ENCODE data around the gene C12orf76. TPM values are rescaled to one million over a fixed set of nuclear protein-coding genes. Genes with fewer than 3 reads are reported as not detected.

C12orf76 gene
- total RNA-seq, 1 donor = 16.2 TPM

DNA sequence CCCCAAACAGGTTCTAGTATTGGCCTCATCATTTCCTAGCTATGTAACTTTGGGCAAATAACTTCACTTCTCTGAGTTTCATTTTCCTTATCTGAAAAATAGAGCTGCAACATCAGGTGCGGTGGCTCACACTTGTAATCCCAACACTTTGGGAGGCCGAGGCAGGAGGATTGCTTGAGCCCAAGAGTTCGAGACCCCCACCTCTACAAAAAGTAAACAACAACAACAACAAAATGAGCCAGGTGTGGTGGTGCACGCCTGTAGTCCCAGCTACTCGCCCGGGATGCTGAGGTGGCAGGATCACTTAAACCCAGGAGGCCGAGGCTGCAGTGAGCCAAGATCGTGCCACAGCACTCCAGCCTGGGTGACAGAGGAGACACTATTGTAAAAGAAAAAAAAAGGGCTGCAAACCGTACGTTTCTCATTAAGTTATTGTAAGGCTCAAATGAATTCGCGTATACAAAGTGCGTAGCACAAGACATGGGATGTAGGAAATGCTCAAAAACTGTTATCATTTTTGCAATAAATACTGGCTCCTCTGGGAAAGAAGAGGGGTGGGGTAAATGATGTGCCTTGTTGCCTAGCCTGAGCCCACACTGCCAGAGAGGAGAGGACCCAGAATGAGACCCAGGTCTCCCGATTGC, 903 bp downstream of the C12orf76 start:
- Histone ChIP-seq H3K4me3 (ENCODE audit: low read length) (peak overlapping the region; percentile 70), H3K27me3 (ENCODE audit: insufficient read depth, low read length) (no peaks in the 10 kb centered on the region), H3K9me3 (ENCODE audit: low read depth, low read length) (no peaks in the 10 kb centered on the region), H3K4me1 (ENCODE audit: insufficient read depth, low read length) (peaks cover 38% of the 10 kb centered on the region)

DNA sequence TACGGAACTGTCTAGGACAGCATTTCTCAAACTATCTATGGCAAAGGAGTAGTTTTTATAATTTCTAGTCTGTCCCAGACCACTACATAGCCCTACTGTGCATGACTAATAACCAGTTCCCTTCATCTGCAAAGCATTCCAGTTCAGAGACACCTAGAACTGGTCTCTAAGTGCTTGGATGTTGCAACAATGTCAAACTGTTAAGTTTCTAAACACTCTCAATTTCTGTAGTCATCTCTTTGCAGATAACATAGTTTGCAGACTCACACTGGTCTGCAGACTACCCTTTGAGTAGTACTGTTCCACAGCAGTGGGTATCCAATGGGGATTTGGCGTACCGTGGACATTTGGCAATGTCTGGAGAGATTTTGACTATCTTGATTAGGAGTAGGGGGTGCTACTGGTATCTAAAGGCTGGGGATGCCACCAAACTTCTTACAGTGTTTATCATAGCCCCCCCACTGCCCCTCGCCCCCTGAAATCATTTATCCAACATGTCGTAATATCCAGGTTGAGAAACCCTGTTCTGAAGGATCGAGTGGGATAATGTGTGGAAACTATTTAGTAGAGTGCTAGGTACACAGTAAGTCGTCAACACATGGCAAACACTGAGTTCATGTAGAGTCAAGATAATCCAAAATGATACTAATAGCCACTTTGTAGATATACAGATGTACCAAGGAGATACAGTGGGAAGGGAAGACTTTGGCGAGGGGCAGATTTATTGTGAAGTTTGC, 1.7 kb downstream of the C12orf76 start:
- no peaks in the 10 kb centered on the region for H3K9me3 ChIP-seq (ENCODE audit: low read depth, low read length)
- no peaks in the 10 kb centered on the region for H3K27me3 ChIP-seq (ENCODE audit: insufficient read depth, low read length)
- H3K4me1 ChIP-seq (ENCODE audit: insufficient read depth, low read length) = peaks cover 38% of the 10 kb centered on the region
- no peak overlapping the region for H3K4me3 ChIP-seq (ENCODE audit: low read length)

- Histone ChIP-seq H3K9me3 (ENCODE audit: low read depth, low read length) (no peaks in the 10 kb centered on the region), H3K4me1 (ENCODE audit: insufficient read depth, low read length) (peaks cover 43% of the 10 kb centered on the region), H3K4me3 (ENCODE audit: low read length) (no peak overlapping the region), H3K27me3 (ENCODE audit: insufficient read depth, low read length) (no peaks in the 10 kb centered on the region)
Observed at GRCh38 chr12:110042264-110042663, 6.1 kb downstream of the C12orf76 start.

GRCh38 chr12:110039085-110039807, 9.1 kb downstream of the C12orf76 start:
- H3K27me3 ChIP-seq (ENCODE audit: insufficient read depth, low read length) = no peaks in the 10 kb centered on the region

GRCh38 chr12:110038741-110039084, 9.6 kb downstream of the C12orf76 start:
- Histone ChIP-seq H3K9me3 (ENCODE audit: low read depth, low read length) (no peaks in the 10 kb centered on the region), H3K27me3 (ENCODE audit: insufficient read depth, low read length) (no peaks in the 10 kb centered on the region), H3K4me1 (ENCODE audit: insufficient read depth, low read length) (peaks cover 29% of the 10 kb centered on the region), H3K4me3 (ENCODE audit: low read length) (no peak overlapping the region)

More at GRCh38 chr12:110039085-110039807, 9.1 kb downstream of the C12orf76 start:
- Histone ChIP-seq H3K9me3 (ENCODE audit: low read depth, low read length) (no peaks in the 10 kb centered on the region), H3K4me3 (ENCODE audit: low read length) (no peak overlapping the region), H3K4me1 (ENCODE audit: insufficient read depth, low read length) (peaks cover 29% of the 10 kb centered on the region)

DNA sequence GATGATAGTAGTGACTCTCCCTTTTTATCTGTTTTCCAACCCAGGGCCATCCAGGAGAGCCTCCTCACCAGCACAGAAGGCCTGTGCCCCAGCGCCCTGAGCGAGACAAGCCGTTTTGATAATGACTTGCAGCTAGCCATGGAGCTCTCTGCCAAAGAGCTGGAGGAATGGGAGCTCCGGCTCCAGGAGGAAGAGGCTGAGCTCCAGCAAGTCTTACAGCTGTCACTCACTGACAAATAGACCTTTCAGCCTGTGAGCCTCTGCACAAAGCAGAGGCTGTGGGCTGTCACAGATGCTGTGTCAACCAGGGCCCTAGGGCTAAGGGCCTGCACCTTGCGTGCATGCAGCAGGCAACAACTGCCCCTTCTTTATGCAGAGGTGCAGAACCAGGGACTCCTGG, 11.0 kb downstream of the C12orf76 start:
- Histone ChIP-seq H3K9me3 (ENCODE audit: low read depth, low read length) (no peaks in the 10 kb centered on the region), H3K27me3 (ENCODE audit: insufficient read depth, low read length) (no peaks in the 10 kb centered on the region), H3K4me1 (ENCODE audit: insufficient read depth, low read length) (peaks cover 21% of the 10 kb centered on the region), H3K4me3 (ENCODE audit: low read length) (no peak overlapping the region)

GRCh38 chr12:110035534-110036104, 12.7 kb downstream of the C12orf76 start:
- Histone ChIP-seq H3K9me3 (ENCODE audit: low read depth, low read length) (no peaks in the 10 kb centered on the region), H3K27me3 (ENCODE audit: insufficient read depth, low read length) (no peaks in the 10 kb centered on the region), H3K4me3 (ENCODE audit: low read length) (no peak overlapping the region), H3K4me1 (ENCODE audit: insufficient read depth, low read length) (peaks cover 18% of the 10 kb centered on the region)

GRCh38 chr12:110033888-110034287, 14.4 kb downstream of the C12orf76 start:
- Histone ChIP-seq H3K4me3 (ENCODE audit: low read length) (no peak overlapping the region), H3K9me3 (ENCODE audit: low read depth, low read length) (no peaks in the 10 kb centered on the region), H3K4me1 (ENCODE audit: insufficient read depth, low read length) (peaks cover under 1% of the 10 kb centered on the region), H3K27me3 (ENCODE audit: insufficient read depth, low read length) (no peaks in the 10 kb centered on the region)

GRCh38 chr12:110029290-110029815, 19.0 kb downstream of the C12orf76 start:
- no peak overlapping the region for H3K4me3 ChIP-seq (ENCODE audit: low read length)
- no peaks in the 10 kb centered on the region for H3K27me3 ChIP-seq (ENCODE audit: insufficient read depth, low read length)
- H3K4me1 ChIP-seq (ENCODE audit: insufficient read depth, low read length) = no peaks in the 10 kb centered on the region
- no peaks in the 10 kb centered on the region for H3K9me3 ChIP-seq (ENCODE audit: low read depth, low read length)

DNA sequence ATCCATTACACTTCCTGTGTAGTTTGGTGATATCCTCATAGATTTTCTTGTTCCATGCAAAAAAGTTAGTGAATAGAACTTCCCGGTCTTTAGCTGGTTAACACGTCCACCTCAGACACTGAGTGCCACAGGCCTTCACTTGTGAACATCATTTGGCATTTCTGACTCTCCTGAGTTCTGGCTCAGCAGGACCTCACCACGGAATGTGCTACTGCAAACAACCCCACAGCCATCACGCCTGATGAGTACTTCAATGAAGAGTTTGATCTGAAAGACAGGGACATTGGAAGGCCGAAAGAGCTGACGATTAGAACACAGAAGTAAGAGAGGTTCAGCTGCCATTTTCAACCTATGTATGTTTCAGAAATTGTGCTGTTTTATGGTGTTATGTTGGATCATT, 20.0 kb downstream of the C12orf76 start:
- Histone ChIP-seq H3K27me3 (ENCODE audit: insufficient read depth, low read length) (no peaks in the 10 kb centered on the region), H3K4me1 (ENCODE audit: insufficient read depth, low read length) (no peaks in the 10 kb centered on the region), H3K9me3 (ENCODE audit: low read depth, low read length) (no peaks in the 10 kb centered on the region), H3K4me3 (ENCODE audit: low read length) (no peak overlapping the region)

- H3K4me3 ChIP-seq (ENCODE audit: low read length) = no peak overlapping the region
- no peaks in the 10 kb centered on the region for H3K9me3 ChIP-seq (ENCODE audit: low read depth, low read length)
- H3K4me1 ChIP-seq (ENCODE audit: insufficient read depth, low read length) = no peaks in the 10 kb centered on the region
- no peaks in the 10 kb centered on the region for H3K27me3 ChIP-seq (ENCODE audit: insufficient read depth, low read length)
Observed at GRCh38 chr12:110024051-110024450, 24.3 kb downstream of the C12orf76 start.

DNA sequence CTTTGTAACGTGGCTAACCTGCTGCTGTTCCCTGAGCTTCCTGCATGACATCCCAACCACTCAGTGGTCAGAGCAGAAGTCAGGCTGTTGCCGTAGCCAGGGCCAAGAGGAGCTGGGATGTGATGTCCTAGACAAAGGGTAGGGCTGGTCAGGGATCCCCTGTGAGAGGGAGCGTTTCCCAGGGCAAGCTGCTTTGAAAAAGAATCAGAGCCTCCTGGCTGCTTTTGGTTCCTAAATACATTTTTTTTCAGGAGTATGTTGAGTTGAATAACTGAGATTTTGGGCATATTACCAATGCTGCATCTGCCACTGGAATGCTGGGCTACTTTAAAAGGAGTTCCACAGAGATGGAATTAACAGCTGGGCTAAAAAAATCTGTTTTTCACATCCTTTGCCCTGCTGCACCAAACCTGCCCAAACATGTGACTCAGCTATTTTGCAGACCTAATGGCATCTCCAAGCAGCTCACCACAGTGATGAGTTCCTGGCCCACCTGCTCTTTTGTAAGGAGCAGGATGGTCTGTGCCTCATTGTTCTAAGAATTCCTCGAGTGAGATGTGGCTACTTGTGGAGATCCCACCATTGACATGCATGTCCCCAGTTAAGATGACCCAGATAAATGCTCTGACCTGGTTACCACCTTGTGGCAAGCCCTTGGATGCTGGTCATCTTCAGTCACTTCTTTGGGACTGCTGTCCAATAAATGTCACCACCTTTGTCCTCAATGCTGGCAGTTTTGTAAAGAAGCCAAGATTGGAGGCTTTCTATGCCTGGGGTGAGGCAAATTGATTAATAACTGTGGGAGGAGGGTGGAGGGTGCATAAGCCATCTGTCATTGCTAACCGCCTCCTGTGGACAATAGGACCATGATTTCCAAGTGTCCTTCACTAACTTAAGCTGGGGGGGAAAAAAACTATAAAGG, 25.0 kb downstream of the C12orf76 start:
- no peak overlapping the region for H3K4me3 ChIP-seq (ENCODE audit: low read length)
- H3K27me3 ChIP-seq (ENCODE audit: insufficient read depth, low read length) = no peaks in the 10 kb centered on the region
- no peaks in the 10 kb centered on the region for H3K9me3 ChIP-seq (ENCODE audit: low read depth, low read length)
- H3K4me1 ChIP-seq (ENCODE audit: insufficient read depth, low read length) = no peaks in the 10 kb centered on the region

- Histone ChIP-seq H3K4me1 (ENCODE audit: insufficient read depth, low read length) (peaks cover under 1% of the 10 kb centered on the region), H3K27me3 (ENCODE audit: insufficient read depth, low read length) (no peaks in the 10 kb centered on the region), H3K4me3 (ENCODE audit: low read length) (no peak overlapping the region), H3K9me3 (ENCODE audit: low read depth, low read length) (no peaks in the 10 kb centered on the region)
Observed at GRCh38 chr12:110020956-110021355, 27.4 kb downstream of the C12orf76 start.

GRCh38 chr12:110015132-110015531, 33.2 kb downstream of the C12orf76 start:
- Histone ChIP-seq H3K9me3 (ENCODE audit: low read depth, low read length) (no peaks in the 10 kb centered on the region), H3K4me1 (ENCODE audit: insufficient read depth, low read length) (peaks cover 43% of the 10 kb centered on the region), H3K4me3 (ENCODE audit: low read length) (no peak overlapping the region), H3K27me3 (ENCODE audit: insufficient read depth, low read length) (no peaks in the 10 kb centered on the region)

Measured in mononuclear cell (primary cell).